Osteoblast (primary cell): ENCODE data around the gene CFAP57. TPM values are rescaled to one million over a fixed set of nuclear protein-coding genes. Genes with fewer than 3 reads are reported as not detected.

Source experiments
- DNase-seq: peaks from one replicate; pipeline ENCODE4 v3.0.0; 2011; ENCODE audit warnings: low spot score, mixed read lengths; ENCODE audit not compliant: insufficient read length; ENCODE audit errors: missing footprints
- H2AFZ ChIP-seq: 2 replicates; pipeline ENCODE4 v1.6.0; 2011; ENCODE audit warnings: mild to moderate bottlenecking, low read length
- H3K27ac ChIP-seq: 2 replicates; pipeline ENCODE4 v1.5.1; 2011; ENCODE audit warnings: mild to moderate bottlenecking, low read depth, low read length, moderate library complexity
- H3K27me3 ChIP-seq: 2 replicates; pipeline ENCODE4 v1.6.0; 2012; ENCODE audit warnings: mild to moderate bottlenecking, control low read depth, inconsistent platforms, low read length, moderate library complexity; ENCODE audit not compliant: insufficient read depth
- H3K36me3 ChIP-seq: 2 replicates; pipeline ENCODE4 v1.5.1; 2011; ENCODE audit warnings: mild to moderate bottlenecking, low read length, control low read depth, moderate library complexity; ENCODE audit not compliant: insufficient read depth
- H3K4me1 ChIP-seq: 2 replicates; pipeline ENCODE4 v1.5.1; 2011; ENCODE audit warnings: mild to moderate bottlenecking, low read length, control low read depth, moderate library complexity; ENCODE audit not compliant: insufficient read depth
- H3K4me2 ChIP-seq: 2 replicates; pipeline ENCODE4 v1.6.0; 2011; ENCODE audit warnings: mild to moderate bottlenecking, low read length; ENCODE audit not compliant: insufficient read depth
- H3K4me3 ChIP-seq: fragments of 200-600 bp; sonication (generic); 3 replicates; pipeline ENCODE4 v1.5.1; 2012; ENCODE audit warnings: mild to moderate bottlenecking, low read length, inconsistent platforms; ENCODE audit not compliant: insufficient read depth
- H3K79me2 ChIP-seq: 2 replicates; pipeline ENCODE4 v1.6.0; 2012; ENCODE audit warnings: mild to moderate bottlenecking, low read length, control low read depth, inconsistent platforms; ENCODE audit not compliant: insufficient read depth
- H3K9me3 ChIP-seq: 2 replicates; pipeline ENCODE4 v1.5.1; 2011; ENCODE audit warnings: low read depth, low read length, control low read depth
- H4K20me1 ChIP-seq: 2 replicates; pipeline ENCODE4 v1.6.0; 2012; ENCODE audit warnings: mild to moderate bottlenecking, low read length, control low read depth; ENCODE audit not compliant: insufficient read depth
- total RNA-seq: library from RNA; depleted of rRNA; stranded (reverse); fragments of >200 nt; gene quantifications from 2 replicates; pipeline ENCODE4 v1.2.3, GENCODE V29; 2012
- TF ChIP-seq, protein P1 (sequence below): IDR thresholded peaks from 2 replicates; pipeline ENCODE4 v1.5.1; 2011; ENCODE audit warnings: mild to moderate bottlenecking, low read depth, low read length, moderate library complexity; ENCODE audit errors: extremely low read depth

Gene CFAP57
- total RNA-seq, 1 donor: under 0.01 TPM

GRCh38 chr1:43285269-43285990 is 113.3 kb downstream of the CFAP57 start, which contains the start of gene C1orf210:
Gene C1orf210 (minus strand): TSS chr1:43285581. CDS start chr1:43283270, 2,311 bp downstream.
- no peak within 1 kb of the TSS for H3K4me2 ChIP-seq
- no peaks in the 10 kb centered on the region for H3K36me3 ChIP-seq
- no peaks in the 10 kb centered on the region for H4K20me1 ChIP-seq
- no peaks in the 10 kb centered on the region for H3K4me1 ChIP-seq
- no peak within 1 kb of the TSS for H3K27ac ChIP-seq
- H2AFZ ChIP-seq: no peak within 1 kb of the TSS
- TF ChIP-seq, protein P1, sequence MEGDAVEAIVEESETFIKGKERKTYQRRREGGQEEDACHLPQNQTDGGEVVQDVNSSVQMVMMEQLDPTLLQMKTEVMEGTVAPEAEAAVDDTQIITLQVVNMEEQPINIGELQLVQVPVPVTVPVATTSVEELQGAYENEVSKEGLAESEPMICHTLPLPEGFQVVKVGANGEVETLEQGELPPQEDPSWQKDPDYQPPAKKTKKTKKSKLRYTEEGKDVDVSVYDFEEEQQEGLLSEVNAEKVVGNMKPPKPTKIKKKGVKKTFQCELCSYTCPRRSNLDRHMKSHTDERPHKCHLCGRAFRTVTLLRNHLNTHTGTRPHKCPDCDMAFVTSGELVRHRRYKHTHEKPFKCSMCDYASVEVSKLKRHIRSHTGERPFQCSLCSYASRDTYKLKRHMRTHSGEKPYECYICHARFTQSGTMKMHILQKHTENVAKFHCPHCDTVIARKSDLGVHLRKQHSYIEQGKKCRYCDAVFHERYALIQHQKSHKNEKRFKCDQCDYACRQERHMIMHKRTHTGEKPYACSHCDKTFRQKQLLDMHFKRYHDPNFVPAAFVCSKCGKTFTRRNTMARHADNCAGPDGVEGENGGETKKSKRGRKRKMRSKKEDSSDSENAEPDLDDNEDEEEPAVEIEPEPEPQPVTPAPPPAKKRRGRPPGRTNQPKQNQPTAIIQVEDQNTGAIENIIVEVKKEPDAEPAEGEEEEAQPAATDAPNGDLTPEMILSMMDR: no peak
- no peaks in the 10 kb centered on the region for H3K79me2 ChIP-seq
- peak; percentile 60 for DNase-seq
- peaks cover 9% of the 10 kb centered on the region for H3K27me3 ChIP-seq
- H3K9me3 ChIP-seq: no peaks in the 10 kb centered on the region
- H3K4me3 ChIP-seq: no peak within 1 kb of the TSS

DNA sequence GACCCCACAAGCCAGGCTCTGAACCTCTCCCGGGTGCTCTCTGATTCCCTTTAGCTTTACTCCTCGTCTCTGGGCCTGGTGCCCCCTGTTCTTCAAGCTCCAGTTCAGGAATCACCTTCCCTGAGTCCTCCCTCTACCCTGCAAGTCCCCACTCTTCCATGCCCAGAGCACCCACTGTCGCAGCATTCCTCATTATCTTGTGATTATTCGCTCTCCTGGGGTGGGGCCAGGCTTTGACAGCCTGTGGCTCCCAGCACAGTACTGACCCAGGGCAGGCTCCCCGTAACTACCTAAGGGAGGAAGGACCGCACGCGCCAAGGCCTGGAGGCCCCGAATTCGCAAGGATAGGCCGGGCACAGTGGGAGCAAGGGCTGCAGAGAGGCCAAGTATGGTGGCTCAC is 114.0 kb downstream of the CFAP57 start:
- TF ChIP-seq, protein P1: no peak

GRCh38 chr1:43286533-43286932 is 114.4 kb downstream of the CFAP57 start:
- TF ChIP-seq, protein P1: no peak
- DNase-seq: no peak

More for the DNA sequence above, 114.0 kb downstream of the CFAP57 start:
- Histone ChIP-seq H3K36me3 (no peaks in the 10 kb centered on the region), H3K27ac (no peak overlapping the region), H4K20me1 (no peaks in the 10 kb centered on the region), H2AFZ (no peak overlapping the region), H3K4me3 (no peak overlapping the region), H3K9me3 (no peaks in the 10 kb centered on the region), H3K4me2 (no peak overlapping the region), H3K4me1 (no peaks in the 10 kb centered on the region), H3K27me3 (peaks cover 12% of the 10 kb centered on the region), H3K79me2 (no peaks in the 10 kb centered on the region)
- no peak for DNase-seq

GRCh38 chr1:43288058-43288784 is 116.1 kb downstream of the CFAP57 start:
- Histone ChIP-seq H3K4me2 (no peak overlapping the region), H4K20me1 (no peaks in the 10 kb centered on the region), H3K4me1 (no peaks in the 10 kb centered on the region), H2AFZ (no peak overlapping the region), H3K9me3 (no peaks in the 10 kb centered on the region), H3K4me3 (no peak overlapping the region), H3K27ac (no peak overlapping the region), H3K36me3 (no peaks in the 10 kb centered on the region), H3K79me2 (no peaks in the 10 kb centered on the region), H3K27me3 (peaks cover 12% of the 10 kb centered on the region)
- peak; percentile 17 for DNase-seq
- TF ChIP-seq, protein P1: no peak

More at GRCh38 chr1:43286533-43286932, 114.4 kb downstream of the CFAP57 start:
- Histone ChIP-seq H2AFZ (no peak overlapping the region), H4K20me1 (no peaks in the 10 kb centered on the region), H3K27me3 (peaks cover 12% of the 10 kb centered on the region), H3K4me2 (no peak overlapping the region), H3K27ac (no peak overlapping the region), H3K9me3 (no peaks in the 10 kb centered on the region), H3K36me3 (no peaks in the 10 kb centered on the region), H3K4me1 (no peaks in the 10 kb centered on the region), H3K4me3 (no peak overlapping the region), H3K79me2 (no peaks in the 10 kb centered on the region)
